PC-3 (cell line): ENCODE results near the gene CIITA. TPM values are rescaled to one million over a fixed set of nuclear protein-coding genes. Genes with fewer than 3 reads are reported as not detected.

Experiments used
- ATAC-seq: fragments of 200-7000 bp; cut with Tn5 transposase; 2 replicates; pipeline ENCODE4 v1.9.1; 2020; ENCODE audit warnings: mild to moderate bottlenecking, moderate library complexity
- BruUV-seq: library from RNA; stranded (reverse); fragments of 400-500 nt; replicated peaks from 2 replicates; lab custom pipeline; 2021; lab: Mats Ljungman, UMichigan
- CTCF ChIA-PET: fragments of 300-600 bp; sonication (Branson Sonifier 250); formaldehyde crosslinking; loops from one replicate; lab custom pipeline; 2022; ENCODE audit warnings: antibody characterized with exemption; lab: Charles Lee
- POLR2A ChIA-PET: fragments of 300-600 bp; sonication (Branson Sonifier 250); formaldehyde crosslinking; loops from one replicate; lab custom pipeline; 2022; ENCODE audit warnings: antibody characterized with exemption; ENCODE audit not compliant: unreplicated experiment; lab: Charles Lee
- DNase-seq: peaks from one replicate; pipeline ENCODE4 v3.0.0-alpha.2; 2015
- H2AFZ ChIP-seq: fragments of 300-600 bp; sonication (generic); 2 replicates; pipeline ENCODE4 v1.6.0; 2016; ENCODE audit warnings: antibody characterized with exemption, low read length
- H3F3A ChIP-seq: fragments of 300-600 bp; sonication (generic); one replicate; pipeline ENCODE4 v1.6.0; 2017; ENCODE audit warnings: antibody characterized with exemption, low read length, control low read depth, mild to moderate bottlenecking; ENCODE audit not compliant: unreplicated experiment
- H3K27ac ChIP-seq: fragments of 300-600 bp; sonication (generic); 2 replicates; pipeline ENCODE4 v1.5.1; 2016; ENCODE audit warnings: mild to moderate bottlenecking, low read length
- H3K27me3 ChIP-seq: fragments of 300-600 bp; sonication (generic); 2 replicates; pipeline ENCODE4 v1.6.1; 2016; ENCODE audit warnings: low read length, mixed read lengths
- H3K36me3 ChIP-seq: fragments of 300-600 bp; sonication (generic); 2 replicates; pipeline ENCODE4 v1.6.1; 2016; ENCODE audit warnings: low read depth, mixed run types, low read length, mixed read lengths
- H3K4me1 ChIP-seq: fragments of 300-600 bp; sonication (generic); 2 replicates; pipeline ENCODE4 v1.5.1; 2016; ENCODE audit warnings: low read length; ENCODE audit not compliant: insufficient read depth
- H3K4me2 ChIP-seq: fragments of 300-600 bp; sonication (generic); 2 replicates; pipeline ENCODE4 v1.6.0; 2016; ENCODE audit warnings: low read length
- H3K4me3 ChIP-seq: fragments of 300-600 bp; sonication (generic); 2 replicates; pipeline ENCODE4 v1.5.1; 2016; ENCODE audit warnings: mild to moderate bottlenecking, low read length, mixed read lengths
- H3K79me2 ChIP-seq: fragments of 300-600 bp; sonication (generic); 2 replicates; pipeline ENCODE4 v1.6.1; 2017; ENCODE audit warnings: low read length, mixed read lengths
- H3K9ac ChIP-seq: fragments of 300-600 bp; sonication (generic); 2 replicates; pipeline ENCODE4 v1.6.0; 2016; ENCODE audit warnings: mild to moderate bottlenecking, low read length
- H3K9me2 ChIP-seq: fragments of 300-600 bp; sonication (generic); replicated peaks from 2 replicates; pipeline ENCODE4 v1.6.1; 2016; ENCODE audit warnings: mixed run types, low read length, mixed read lengths
- H3K9me3 ChIP-seq: fragments of 300-600 bp; sonication (generic); 2 replicates; pipeline ENCODE4 v1.6.1; 2016; ENCODE audit warnings: low read length, mixed read lengths
- H4K20me1 ChIP-seq: fragments of 300-600 bp; sonication (generic); 2 replicates; pipeline ENCODE4 v1.6.1; 2016; ENCODE audit warnings: low read length, mixed read lengths
- CTCF ChIP-seq: fragments of 300-600 bp; sonication (generic); conservative IDR thresholded peaks from 2 replicates; pipeline ENCODE4 v1.5.1; 2017; ENCODE audit warnings: antibody characterized with exemption, low read depth, mild to moderate bottlenecking, low read length
- EZH2 ChIP-seq: fragments of 300-600 bp; sonication (generic); IDR thresholded peaks from one replicate; pipeline ENCODE4 v1.6.1; 2017; ENCODE audit warnings: antibody characterized with exemption, mild to moderate bottlenecking, low read length; ENCODE audit not compliant: unreplicated experiment
- EZH2phosphoT487 ChIP-seq: fragments of 300-600 bp; sonication (generic); IDR thresholded peaks from 2 replicates; pipeline ENCODE4 v1.6.1; 2018; ENCODE audit warnings: mild to moderate bottlenecking, antibody characterized with exemption, low read length, borderline replicate concordance
- intact Hi-C: fragments of 100-400 bp; cut with micrococcal nuclease; formaldehyde crosslinking; loops from 2 replicates; pipeline ENCODE4 v1.9.0; 2023
- total RNA-seq: library from RNA; depleted of rRNA; stranded (reverse); fragments of >200 nt; gene quantifications from 2 replicates; pipeline ENCODE4 v1.2.3, GENCODE V29; 2014

CIITA gene
- total RNA-seq, 1 experiment from 2014 or later = not detected

DNA sequence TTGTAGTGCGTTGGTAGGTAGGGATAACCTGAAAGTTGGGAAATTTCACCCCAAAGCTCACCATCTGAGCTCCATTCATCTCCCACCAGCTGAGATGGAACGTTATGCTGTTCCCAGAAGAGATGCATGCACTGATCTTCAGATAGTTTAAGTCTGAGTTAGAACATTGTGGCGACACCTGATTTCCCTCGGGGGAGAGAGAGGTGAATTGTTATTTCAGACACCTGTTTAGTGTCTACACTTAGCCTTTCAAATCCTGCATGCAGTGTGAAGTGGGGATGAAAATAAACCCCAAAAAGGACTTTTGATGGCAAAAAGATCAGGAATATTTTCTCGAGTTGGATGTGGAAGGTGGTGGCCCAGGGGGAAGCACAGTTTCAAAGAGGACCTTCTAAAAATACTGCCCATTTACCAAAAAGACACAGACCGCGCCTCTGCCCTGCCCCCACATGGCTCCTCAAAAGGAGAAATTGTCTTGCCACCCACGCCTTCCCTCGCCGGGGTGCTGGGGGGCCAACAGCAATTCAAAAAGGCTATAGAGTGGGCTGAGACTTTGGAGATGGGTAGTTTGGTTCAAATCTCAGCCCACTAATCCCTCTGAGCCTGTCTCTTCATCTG is 11.4 kb downstream of the CIITA start:
- Histone ChIP-seq H2AFZ (no peak overlapping the region), H3K9me2 (no peaks in the 10 kb centered on the region), H3F3A (no peaks in the 10 kb centered on the region), H3K27ac (no peak overlapping the region), H3K27me3 (peaks cover 13% of the 10 kb centered on the region; the same call in 1 of the 2 replicates), H3K79me2 (no peaks in the 10 kb centered on the region), H3K4me2 (no peak overlapping the region), H3K9me3 (no peaks in the 10 kb centered on the region), H4K20me1 (no peaks in the 10 kb centered on the region), H3K4me1 (peaks cover 2% of the 10 kb centered on the region), H3K4me3 (no peak overlapping the region), H3K9ac (no peak overlapping the region), H3K36me3 (no peaks in the 10 kb centered on the region)
- ChIA-PET CTCF (no interaction called here), POLR2A (no interaction called here)
- no peak for TF ChIP-seq EZH2phosphoT487
- no peak for TF ChIP-seq CTCF
- no peak for TF ChIP-seq EZH2
- no peak for DNase-seq
- intact Hi-C loops = no loop called here
- no TSS peak for BruUV-seq
- no peak for ATAC-seq

- no peak overlapping the region for H2AFZ ChIP-seq
- no peaks in the 10 kb centered on the region for H4K20me1 ChIP-seq
- ChIA-PET CTCF (no interaction called here), POLR2A (no interaction called here)
- no peaks in the 10 kb centered on the region for H3K79me2 ChIP-seq
- no peaks in the 10 kb centered on the region for H3K9me2 ChIP-seq
- no peaks in the 10 kb centered on the region for H3K4me1 ChIP-seq
- no peaks in the 10 kb centered on the region for H3K36me3 ChIP-seq
- H3K27ac ChIP-seq = no peak overlapping the region
- BruUV-seq = no TSS peak
- DNase-seq (no peak), ATAC-seq (no peak)
- no peak overlapping the region for H3K4me2 ChIP-seq
- H3K27me3 ChIP-seq = peaks cover 13% of the 10 kb centered on the region; the same call in 1 of the 2 replicates
- no peaks in the 10 kb centered on the region for H3F3A ChIP-seq
- no peaks in the 10 kb centered on the region for H3K9me3 ChIP-seq
- no peak overlapping the region for H3K9ac ChIP-seq
- TF ChIP-seq CTCF = no peak
- no peak for TF ChIP-seq EZH2
- TF ChIP-seq EZH2phosphoT487 = no peak
- H3K4me3 ChIP-seq = no peak overlapping the region
- intact Hi-C loops = no loop called here
Observed at GRCh38 chr16:10889855-10890254, 12.9 kb downstream of the CIITA start.

GRCh38 chr16:10892782-10893318 is 15.8 kb downstream of the CIITA start:
- Histone ChIP-seq H3K36me3 (no peaks in the 10 kb centered on the region), H3K9me3 (no peaks in the 10 kb centered on the region), H3F3A (no peaks in the 10 kb centered on the region), H3K27ac (no peak overlapping the region), H3K27me3 (peaks cover 13% of the 10 kb centered on the region; the same call in 1 of the 2 replicates), H3K9ac (no peak overlapping the region), H3K79me2 (no peaks in the 10 kb centered on the region), H3K4me3 (no peak overlapping the region), H3K4me2 (no peak overlapping the region), H2AFZ (no peak overlapping the region), H3K4me1 (no peaks in the 10 kb centered on the region), H3K9me2 (no peaks in the 10 kb centered on the region), H4K20me1 (no peaks in the 10 kb centered on the region)
- intact Hi-C loops = no loop called here
- DNase-seq = no peak
- ATAC-seq = no peak
- TF ChIP-seq CTCF = no peak
- no peak for TF ChIP-seq EZH2phosphoT487
- no peak for TF ChIP-seq EZH2
- POLR2A ChIA-PET = no interaction called here
- no TSS peak for BruUV-seq
- CTCF ChIA-PET = interaction anchor here (0.6 kb wide), 1 partner anchor 33 kb away, joined by 5 read pairs; no protein-coding TSS in a partner anchor
